ENCODE measurements around the gene CCDC122.

CCDC122 gene

GRCh38 chr13:43787518-43787891, 92.0 kb downstream of the CCDC122 start:
- no peak for TF ChIP-seq REST (IDR thresholded peaks at IDR 0.05; ENCODE audit: insufficient read depth in 1 of 2, low read depth in 2 of 2, low read length in 2 of 2)
- no peak for TF ChIP-seq FOXP2 (optimal IDR thresholded peaks at IDR 0.05; ENCODE audit: borderline replicate concordance, extremely low read depth, extremely low read length, insufficient read depth)
- TF ChIP-seq SIN3A (IDR thresholded peaks at IDR 0.05; ENCODE audit: borderline replicate concordance, insufficient read depth, low read length), result no peak
- TF ChIP-seq POLR2AphosphoS5 (IDR thresholded peaks at IDR 0.05; ENCODE audit: low read depth, low read length), result no peak
- no peak for TF ChIP-seq TAF1 (IDR thresholded peaks at IDR 0.05; ENCODE audit: borderline replicate concordance, insufficient read depth, low read length)

- TF ChIP-seq FOXP2 (optimal IDR thresholded peaks at IDR 0.05; ENCODE audit: borderline replicate concordance, extremely low read depth, extremely low read length, insufficient read depth) (no peak), REST (IDR thresholded peaks at IDR 0.05; ENCODE audit: insufficient read depth in 1 of 2, low read depth in 2 of 2, low read length in 2 of 2) (no peak), TAF1 (IDR thresholded peaks at IDR 0.05; ENCODE audit: borderline replicate concordance, insufficient read depth, low read length) (no peak), POLR2AphosphoS5 (IDR thresholded peaks at IDR 0.05; ENCODE audit: low read depth, low read length) (no peak), SIN3A (IDR thresholded peaks at IDR 0.05; ENCODE audit: borderline replicate concordance, insufficient read depth, low read length) (no peak)
Measured at GRCh38 chr13:43786766-43787517, 92.6 kb downstream of the CCDC122 start, which contains the start of gene ENOX1. TSS of gene ENOX1 (minus strand) at chr13:43786972.

- TF ChIP-seq POLR2AphosphoS5 (IDR thresholded peaks at IDR 0.05; ENCODE audit: low read depth, low read length) (no peak), FOXP2 (optimal IDR thresholded peaks at IDR 0.05; ENCODE audit: borderline replicate concordance, extremely low read depth, extremely low read length, insufficient read depth) (no peak), REST (IDR thresholded peaks at IDR 0.05; ENCODE audit: insufficient read depth in 1 of 2, low read depth in 2 of 2, low read length in 2 of 2) (no peak), TAF1 (IDR thresholded peaks at IDR 0.05; ENCODE audit: borderline replicate concordance, insufficient read depth, low read length) (no peak), SIN3A (IDR thresholded peaks at IDR 0.05; ENCODE audit: borderline replicate concordance, insufficient read depth, low read length) (no peak)
Measured at GRCh38 chr13:43786472-43786765, 93.1 kb downstream of the CCDC122 start.

Measured in PFSK-1 (cell line).